Vagina (tissue), 2 donors: Measurements from ENCODE around the gene MPZL3.

Experiments
- CTCF ChIP-seq, 3 experiments: fragments of 450-650 bp in 2 of 3; fragments of 200-600 bp in 1 of 3; sonication (generic) in 1 of 3; IDR thresholded peaks; one replicate each; pipeline ENCODE4 v1.5.1; 2017 to 2019; ENCODE audit warnings: antibody characterized with exemption in 3 of 3, mild to moderate bottlenecking in 2 of 3, moderate library complexity in 2 of 3
- POLR2A ChIP-seq, 2 donors: fragments of 450-650 bp; IDR thresholded peaks; one replicate each; pipeline ENCODE4 v1.6.1; 2017; ENCODE audit warnings: antibody characterized with exemption in 2 of 2, mild to moderate bottlenecking in 2 of 2, moderate library complexity in 2 of 2
- POLR2AphosphoS5 ChIP-seq, 2 donors: sonication (generic); formaldehyde crosslinking; IDR thresholded peaks; one replicate each; pipeline ENCODE4 v1.9.0; 2017; ENCODE audit warnings: antibody characterized with exemption in 2 of 2, mild to moderate bottlenecking in 2 of 2, low read depth in 1 of 2; ENCODE audit not compliant: insufficient read depth in 1 of 2

GRCh38 chr11:118263695-118264568 is 11.8 kb upstream of the MPZL3 start, which contains the start of gene MPZL2:
- TF ChIP-seq POLR2AphosphoS5 (IDR thresholded peaks at IDR 0.05; ENCODE audit: insufficient read depth in 1 of 2, low read depth in 1 of 2) (peak; percentile 70 to 72), POLR2A (IDR thresholded peaks at IDR 0.05) (peak in 1 of 2 donors; percentile 42), CTCF (IDR thresholded peaks at IDR 0.05) (no peak)
